NT2/D1 (cell line): ENCODE results near the gene DZIP1.

ENCODE experiments used
- DNase-seq: peaks from one replicate; pipeline ENCODE4 v3.0.0-alpha.2; 2011; ENCODE audit warnings: low read depth, low spot score
- H3K27me3 ChIP-seq: 2 replicates; pipeline ENCODE4 v1.6.0; 2011; ENCODE audit warnings: mild to moderate bottlenecking; ENCODE audit not compliant: insufficient read length, insufficient read depth
- H3K36me3 ChIP-seq: 2 replicates; pipeline ENCODE4 v1.6.1; 2011; ENCODE audit warnings: mild to moderate bottlenecking, low read length, mixed read lengths; ENCODE audit not compliant: insufficient read depth, insufficient read length
- H3K4me1 ChIP-seq: 2 replicates; pipeline ENCODE4 v1.5.1; 2011; ENCODE audit not compliant: insufficient read depth, insufficient read length
- H3K4me3 ChIP-seq: 2 replicates; pipeline ENCODE4 v1.5.1; 2011; ENCODE audit warnings: low read depth; ENCODE audit not compliant: insufficient read length
- H3K9ac ChIP-seq: 2 replicates; pipeline ENCODE4 v1.6.0; 2011; ENCODE audit warnings: low read depth; ENCODE audit not compliant: insufficient read length
- H3K9me3 ChIP-seq: 2 replicates; pipeline ENCODE4 v1.5.1; 2011; ENCODE audit warnings: mild to moderate bottlenecking, low read length; ENCODE audit not compliant: insufficient read depth
- SUZ12 ChIP-seq: IDR thresholded peaks from 2 replicates; pipeline ENCODE4 v1.6.1; 2011; ENCODE audit not compliant: insufficient read length, insufficient read depth; ENCODE audit errors: extremely low read depth
- YY1 ChIP-seq: IDR thresholded peaks from 2 replicates; pipeline ENCODE4 v1.6.1; 2011; ENCODE audit not compliant: insufficient read length, insufficient read depth
- ZNF274 ChIP-seq: IDR thresholded peaks from 2 replicates; pipeline ENCODE4 v1.6.1; 2011; ENCODE audit warnings: mild to moderate bottlenecking, low read depth, low read length

DZIP1 gene

DNA sequence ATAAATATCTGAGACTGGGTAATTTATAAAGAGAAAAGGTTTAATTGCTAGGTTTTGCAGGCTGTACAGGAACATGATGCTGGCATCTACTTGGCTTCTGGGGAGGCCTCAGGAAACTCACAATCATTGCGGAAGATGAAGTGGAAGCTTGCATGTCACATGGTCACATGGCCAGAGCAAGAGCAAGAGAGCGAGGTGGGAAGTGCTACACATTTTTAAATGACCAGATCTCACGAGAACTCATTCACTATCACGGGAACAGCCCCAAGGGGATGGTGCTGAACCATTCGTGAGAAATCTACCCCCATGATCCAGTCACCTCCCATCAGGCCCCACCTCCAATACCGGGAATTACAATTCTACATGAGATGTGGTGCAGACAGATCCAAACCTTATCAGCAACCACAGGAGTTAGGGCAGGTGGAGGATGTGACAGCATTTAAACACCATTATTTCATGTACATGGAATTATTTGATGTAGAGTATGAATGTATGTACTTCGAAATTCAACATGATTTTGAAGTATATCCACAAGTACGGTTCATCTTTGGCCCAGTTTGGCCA lies 102.5 kb downstream of the DZIP1 start:
- Histone ChIP-seq H3K9ac (no peak overlapping the region), H3K4me1 (no peaks in the 10 kb centered on the region), H3K36me3 (no peaks in the 10 kb centered on the region), H3K4me3 (no peak overlapping the region), H3K9me3 (no peaks in the 10 kb centered on the region), H3K27me3 (no peaks in the 10 kb centered on the region)
- TF ChIP-seq SUZ12 (no peak), ZNF274 (no peak), YY1 (no peak)
- no peak for DNase-seq

DNA sequence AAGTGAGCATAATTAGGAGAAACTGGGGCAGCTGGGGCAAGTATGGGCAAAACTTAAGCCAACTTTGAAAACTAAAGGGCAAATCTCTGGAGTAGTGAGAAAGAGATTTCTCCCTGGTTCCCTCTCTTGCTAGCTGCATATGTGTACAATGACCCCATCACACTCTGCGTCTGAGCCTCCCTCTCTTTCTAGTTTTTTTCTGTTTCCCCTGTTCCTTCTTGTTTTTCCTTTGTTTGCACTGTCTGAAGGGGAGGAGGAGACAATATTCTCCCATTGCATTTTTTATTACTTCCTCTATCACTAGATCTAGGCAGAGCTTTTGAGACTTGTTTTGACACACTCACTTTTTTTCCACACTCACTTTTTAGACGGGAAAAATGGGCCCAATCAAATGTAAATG lies 103.2 kb downstream of the DZIP1 start:
- DNase-seq: no peak
- no peak for TF ChIP-seq SUZ12
- no peak for TF ChIP-seq ZNF274
- TF ChIP-seq YY1: no peak
- no peaks in the 10 kb centered on the region for H3K27me3 ChIP-seq
- H3K4me1 ChIP-seq: no peaks in the 10 kb centered on the region
- no peaks in the 10 kb centered on the region for H3K9me3 ChIP-seq
- H3K36me3 ChIP-seq: no peaks in the 10 kb centered on the region
- H3K9ac ChIP-seq: no peak overlapping the region
- H3K4me3 ChIP-seq: no peak overlapping the region

DNA sequence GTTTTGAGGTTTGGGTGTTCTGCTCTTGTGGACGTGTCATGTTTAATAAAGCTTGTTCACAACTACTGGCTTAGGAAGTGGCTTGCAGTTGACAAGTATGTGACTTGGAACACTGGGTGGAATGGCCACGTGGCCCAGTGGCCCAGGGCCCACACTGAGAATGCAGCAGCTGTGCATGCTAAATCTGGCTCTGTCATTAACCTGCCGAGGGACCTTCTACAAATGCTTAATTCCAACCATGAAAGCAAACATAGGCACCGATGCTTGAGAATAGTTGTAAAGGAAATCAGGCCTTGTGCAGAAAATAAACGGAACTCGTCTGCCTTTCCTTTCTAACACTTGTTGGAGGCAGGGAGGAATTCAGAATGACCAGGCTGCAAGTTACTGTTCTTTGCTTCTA lies 103.6 kb downstream of the DZIP1 start:
- Histone ChIP-seq H3K27me3 (no peaks in the 10 kb centered on the region), H3K4me1 (no peaks in the 10 kb centered on the region), H3K9me3 (no peaks in the 10 kb centered on the region), H3K9ac (no peak overlapping the region), H3K36me3 (no peaks in the 10 kb centered on the region), H3K4me3 (no peak overlapping the region)
- DNase-seq: no peak
- TF ChIP-seq ZNF274 (no peak), YY1 (no peak), SUZ12 (no peak)

DNA sequence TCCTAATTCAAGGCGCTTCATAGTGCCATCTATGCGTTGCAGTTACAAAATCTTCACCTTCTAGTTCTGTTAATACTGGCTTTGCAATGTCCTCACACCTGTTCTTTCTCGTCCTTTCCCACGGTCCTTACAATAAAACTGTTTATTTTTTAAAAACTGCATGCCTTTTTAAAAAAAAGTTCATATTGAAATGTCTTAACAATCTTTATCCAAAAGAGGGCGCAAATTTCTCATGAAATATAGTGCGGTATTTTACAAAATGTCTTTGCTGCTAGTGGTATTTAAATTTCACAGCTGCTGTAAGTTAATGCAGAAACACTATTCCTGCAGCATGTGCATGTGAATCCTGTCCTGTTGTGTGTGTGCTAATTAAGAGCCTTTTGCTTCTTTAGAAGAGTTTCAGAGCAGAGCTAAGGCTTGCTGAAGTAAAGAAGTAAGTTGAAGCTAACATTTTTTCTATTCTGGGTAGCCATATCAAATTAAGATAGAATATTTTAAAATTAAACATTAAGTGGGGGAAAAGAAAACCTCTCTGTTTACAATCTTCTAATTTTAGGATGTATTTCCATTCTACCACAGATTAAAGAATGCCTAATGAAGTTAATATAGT lies 107.8 kb downstream of the DZIP1 start:
- Histone ChIP-seq H3K36me3 (no peaks in the 10 kb centered on the region), H3K4me3 (no peak overlapping the region), H3K9ac (no peak overlapping the region), H3K4me1 (peaks cover 3% of the 10 kb centered on the region), H3K9me3 (no peaks in the 10 kb centered on the region), H3K27me3 (no peaks in the 10 kb centered on the region)
- no peak for DNase-seq
- no peak for TF ChIP-seq YY1

DNA sequence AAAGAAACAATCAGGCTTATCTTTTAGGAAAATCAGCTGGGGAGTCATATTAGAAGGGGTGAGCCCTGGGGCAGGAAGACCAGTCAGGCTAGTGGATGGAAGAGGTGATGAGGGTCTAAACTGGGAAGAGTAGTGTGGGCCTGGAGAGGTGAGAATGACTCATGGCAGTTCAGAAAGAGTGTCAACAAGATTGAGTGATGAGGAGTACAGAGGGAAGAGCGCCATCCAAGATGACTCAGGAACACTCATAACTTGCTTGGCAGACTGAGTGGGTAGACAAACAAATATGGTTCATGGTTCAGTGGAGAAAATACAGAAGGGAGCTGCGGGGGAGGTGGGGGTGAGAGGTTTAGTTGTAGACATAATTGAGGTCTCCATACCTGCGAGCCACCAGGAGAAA lies 109.3 kb downstream of the DZIP1 start:
- H3K4me1 ChIP-seq: peaks cover 3% of the 10 kb centered on the region

DNA sequence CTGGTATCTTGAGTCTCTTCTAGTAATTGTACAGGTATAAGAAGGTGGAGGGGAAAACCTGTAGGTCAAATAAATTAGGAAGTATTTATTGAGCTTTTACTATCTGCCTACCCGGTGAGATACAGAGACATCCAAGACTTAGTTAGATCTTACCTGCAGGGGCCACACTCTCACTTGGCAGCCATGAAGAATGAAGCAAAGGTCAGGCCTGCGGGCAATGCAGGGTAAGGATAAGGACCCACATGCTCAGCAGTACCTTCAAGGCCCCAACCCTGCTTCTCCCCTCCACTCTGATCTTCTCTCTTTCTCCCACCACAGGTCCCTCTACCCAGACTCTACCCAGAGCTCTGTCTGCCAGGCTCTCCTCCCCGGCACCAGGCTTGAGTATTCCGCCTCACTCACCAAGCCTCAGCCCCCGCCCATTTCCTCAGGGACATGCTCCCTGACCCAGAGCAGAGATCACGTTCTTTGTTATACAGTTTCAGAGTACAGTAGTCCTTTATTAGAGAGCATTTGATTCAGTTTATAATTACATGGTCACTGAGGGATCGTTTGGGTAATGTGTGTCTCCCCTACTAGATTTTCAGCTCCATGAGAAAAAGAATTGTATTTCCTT lies 110.9 kb downstream of the DZIP1 start:
- no peak for DNase-seq
- TF ChIP-seq SUZ12: no peak
- no peak for TF ChIP-seq ZNF274
- TF ChIP-seq YY1: no peak
- H3K9me3 ChIP-seq: no peaks in the 10 kb centered on the region
- no peak overlapping the region for H3K9ac ChIP-seq
- peaks cover 3% of the 10 kb centered on the region for H3K4me1 ChIP-seq
- no peaks in the 10 kb centered on the region for H3K27me3 ChIP-seq
- no peak overlapping the region for H3K4me3 ChIP-seq
- H3K36me3 ChIP-seq: no peaks in the 10 kb centered on the region

More for the DNA sequence above, 109.3 kb downstream of the DZIP1 start:
- no peaks in the 10 kb centered on the region for H3K36me3 ChIP-seq
- H3K9ac ChIP-seq: no peak overlapping the region
- H3K9me3 ChIP-seq: no peaks in the 10 kb centered on the region
- H3K4me3 ChIP-seq: no peak overlapping the region
- no peaks in the 10 kb centered on the region for H3K27me3 ChIP-seq
- TF ChIP-seq SUZ12 (no peak), YY1 (no peak)
- DNase-seq: no peak

DNA sequence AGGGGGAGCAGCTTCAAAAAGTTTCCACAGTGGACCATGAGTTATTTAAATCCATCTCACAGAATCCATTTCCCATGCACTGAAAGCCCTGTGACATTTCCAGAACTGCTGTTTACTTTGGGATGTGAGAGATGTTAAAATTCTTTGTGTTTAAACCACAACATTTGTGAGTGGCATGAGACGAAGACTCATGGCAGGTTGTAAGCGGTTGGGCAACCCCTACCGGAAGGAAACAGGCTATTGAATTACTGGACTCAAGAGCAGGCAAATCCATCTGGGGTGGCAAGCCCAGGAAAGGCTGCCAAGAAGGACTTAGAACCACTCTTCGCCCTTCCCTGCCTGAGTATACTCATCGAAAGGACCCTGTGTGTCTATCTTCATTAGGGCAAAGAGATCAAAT lies 114.3 kb downstream of the DZIP1 start:
- Histone ChIP-seq H3K27me3 (no peaks in the 10 kb centered on the region), H3K9me3 (no peaks in the 10 kb centered on the region), H3K9ac (no peak overlapping the region), H3K4me3 (no peak overlapping the region), H3K36me3 (no peaks in the 10 kb centered on the region), H3K4me1 (peaks cover 3% of the 10 kb centered on the region)
- TF ChIP-seq SUZ12 (no peak), ZNF274 (no peak), YY1 (no peak)
- DNase-seq: no peak
